Stimulated activated naive CD8-positive, alpha-beta T cell treated with anti-CD3 and anti-CD28 coated beads, Interleukin-15, amount 100 ng/mL, for 72 hours (primary cell): ENCODE data around the gene CALCOCO1.
A peak's percentile ranks its signal among the peaks of the same experiment; 100 is the strongest.

ENCODE experiments used
- ATAC-seq: fragments of 150-1000 bp; cut with Tn5 transposase; 2 replicates; pipeline ENCODE4 v1.10.0; 2021; ENCODE audit warnings: mild to moderate bottlenecking, moderate library complexity
- DNase-seq, 2 donors: peaks; one replicate each; pipeline ENCODE4 v3.0.0; 2021 to 2022
- H3K27ac Mint-ChIP-seq, 2 donors: one replicate each; pipeline ENCODE4 v1.8.0; 2022; ENCODE audit warnings: mild to moderate bottlenecking in 2 of 2, mixed read lengths in 2 of 2, moderate library complexity in 2 of 2
- H3K27me3 Mint-ChIP-seq: one replicate; pipeline ENCODE4 v1.8.0; 2022; ENCODE audit warnings: mixed read lengths
- H3K4me1 Mint-ChIP-seq: one replicate; pipeline ENCODE4 v1.8.0; 2022; ENCODE audit warnings: mild to moderate bottlenecking, mixed read lengths
- H3K4me3 Mint-ChIP-seq, 2 donors: one replicate each; pipeline ENCODE4 v1.8.0; 2022; ENCODE audit warnings: mild to moderate bottlenecking in 2 of 2, mixed read lengths in 2 of 2, moderate library complexity in 1 of 2
- H3K9me3 Mint-ChIP-seq, 2 donors: one replicate each; pipeline ENCODE4 v1.8.0; 2022; ENCODE audit warnings: mixed read lengths in 2 of 2

The CALCOCO1 gene

DNA sequence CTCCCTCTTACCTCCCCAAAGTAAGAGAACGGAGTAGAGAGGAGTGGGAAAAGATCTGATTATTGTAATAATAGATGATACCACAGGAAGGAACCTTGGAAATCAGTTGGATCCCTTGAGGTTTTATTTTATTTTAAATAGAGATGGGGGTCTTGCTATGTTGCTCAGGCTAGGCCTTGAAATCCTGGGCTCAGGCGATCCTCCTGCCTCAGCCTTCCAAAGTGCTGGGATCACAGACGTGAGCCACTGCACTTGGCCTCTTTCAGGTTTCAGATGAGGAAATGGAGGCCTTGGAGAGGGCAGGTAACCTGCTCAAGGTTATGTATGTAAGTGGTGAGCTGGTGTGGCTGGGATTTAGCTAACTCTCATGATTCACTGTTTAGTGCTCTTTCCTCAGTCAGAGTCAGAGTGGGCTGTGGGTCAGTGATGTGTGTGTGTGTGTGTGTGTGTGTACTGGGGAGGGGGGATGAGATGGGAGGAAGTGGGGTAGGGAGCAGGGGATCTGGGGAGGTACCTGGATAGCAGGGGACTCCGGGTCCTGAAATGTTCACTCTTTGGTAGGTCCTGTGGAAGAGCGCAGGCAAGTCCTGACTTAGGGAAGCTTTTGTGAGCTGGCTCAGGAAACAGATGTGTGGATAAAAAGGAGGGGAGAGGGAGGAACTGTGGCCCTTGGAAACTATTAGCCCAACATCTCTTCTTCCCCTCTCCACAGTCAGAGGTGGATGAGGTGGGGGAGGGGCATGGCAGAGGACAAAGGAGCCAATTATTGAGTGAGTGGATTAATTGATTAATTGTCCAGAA is 29.2 kb upstream of the CALCOCO1 start:
- H3K27me3 Mint-ChIP-seq: peaks cover 48% of the 10 kb centered on the region
- H3K27ac Mint-ChIP-seq: no peak overlapping the region
- no peaks in the 10 kb centered on the region for H3K9me3 Mint-ChIP-seq
- H3K4me1 Mint-ChIP-seq: peaks cover 31% of the 10 kb centered on the region
- peak overlapping the region; percentile 57 to 64 for H3K4me3 Mint-ChIP-seq
- DNase-seq (no peak), ATAC-seq (no peak)

DNA sequence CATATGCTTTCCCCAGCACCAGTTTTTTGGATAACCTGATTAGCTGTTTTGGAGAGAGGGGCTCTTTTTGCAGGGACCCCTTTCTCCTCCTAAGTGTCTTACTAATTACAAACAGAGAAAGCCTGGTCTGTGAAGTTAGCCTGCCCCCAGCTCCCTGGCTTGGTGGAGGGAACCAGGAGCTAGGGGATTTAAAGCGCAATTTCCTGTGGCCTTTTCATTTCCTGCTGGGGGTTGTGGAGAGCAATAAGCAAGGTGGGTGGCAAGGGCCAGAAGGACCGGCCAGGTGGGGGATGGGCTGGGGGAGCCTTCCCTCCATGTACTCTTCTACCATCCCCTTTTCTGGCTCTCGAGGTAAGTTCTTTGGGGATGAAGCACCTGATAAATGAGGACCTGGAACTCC is 28.6 kb upstream of the CALCOCO1 start:
- peak overlapping the region in 1 of 2 donors; percentile 64 for H3K4me3 Mint-ChIP-seq
- ATAC-seq (no peak), DNase-seq (no peak)
- no peak overlapping the region for H3K27ac Mint-ChIP-seq
- H3K4me1 Mint-ChIP-seq: peaks cover 31% of the 10 kb centered on the region
- peaks cover 42% of the 10 kb centered on the region for H3K27me3 Mint-ChIP-seq
- no peaks in the 10 kb centered on the region for H3K9me3 Mint-ChIP-seq

GRCh38 chr12:53755451-53755891 is 28.2 kb upstream of the CALCOCO1 start:
- ATAC-seq: no peak

DNA sequence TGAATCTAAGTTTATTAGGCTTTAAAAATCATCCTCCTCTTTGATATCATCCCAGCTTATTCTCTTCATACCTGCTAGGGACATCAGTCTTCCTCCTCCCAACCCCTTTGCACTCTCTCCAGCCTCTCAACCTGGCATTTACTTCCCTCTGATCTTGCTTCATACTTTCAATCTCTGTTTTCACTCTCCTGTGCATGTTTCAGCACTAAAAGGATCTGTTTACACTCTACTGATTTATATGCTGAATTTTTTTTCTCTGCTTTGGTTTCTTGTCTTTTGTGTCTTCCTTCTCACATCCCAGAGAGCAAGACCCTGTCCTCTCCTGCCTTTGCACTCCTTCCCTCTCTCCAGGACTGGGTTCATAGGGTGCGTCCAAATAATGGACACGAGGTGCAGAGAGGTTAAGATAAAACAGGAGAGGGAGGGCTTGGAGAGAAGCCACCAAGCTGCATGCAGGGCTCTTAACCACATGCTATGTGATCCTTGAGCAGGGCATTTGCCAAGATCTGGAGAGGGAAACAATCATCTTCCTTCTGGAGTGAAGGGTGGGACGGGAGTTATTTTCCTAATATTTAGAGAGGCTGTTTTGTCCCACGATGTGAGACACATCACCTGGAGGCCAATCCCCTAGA is 27.5 kb upstream of the CALCOCO1 start:
- ATAC-seq (no peak), DNase-seq (no peak)
- Mint-ChIP-seq H3K4me1 (peaks cover 31% of the 10 kb centered on the region), H3K4me3 (no peak overlapping the region), H3K27me3 (peaks cover 31% of the 10 kb centered on the region), H3K9me3 (no peaks in the 10 kb centered on the region), H3K27ac (no peak overlapping the region)

More at GRCh38 chr12:53755451-53755891, 28.2 kb upstream of the CALCOCO1 start:
- H3K27me3 Mint-ChIP-seq: peaks cover 38% of the 10 kb centered on the region
- peak overlapping the region in 1 of 2 donors; percentile 64 for H3K4me3 Mint-ChIP-seq
- peaks cover 31% of the 10 kb centered on the region for H3K4me1 Mint-ChIP-seq
- H3K9me3 Mint-ChIP-seq: no peaks in the 10 kb centered on the region
- H3K27ac Mint-ChIP-seq: no peak overlapping the region
- no peak for DNase-seq

DNA sequence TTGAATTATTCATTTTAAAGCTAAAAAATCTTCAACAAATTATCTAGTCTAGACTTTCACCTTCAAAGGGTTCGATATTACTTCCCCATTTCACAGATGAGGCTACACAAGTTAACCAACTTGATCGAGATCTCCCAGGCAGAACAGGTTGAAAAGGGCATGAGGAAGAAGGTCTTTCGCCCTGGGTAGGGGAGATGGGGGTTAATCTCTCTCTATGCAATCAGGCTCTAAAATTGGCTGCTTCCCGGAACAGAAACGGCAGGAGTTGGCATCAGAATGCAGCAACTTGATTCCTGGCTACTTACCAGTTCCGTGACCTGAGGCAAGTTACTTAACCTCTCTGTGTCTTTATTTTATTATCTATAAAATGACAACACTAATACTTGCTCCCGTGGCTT is 26.9 kb upstream of the CALCOCO1 start:
- no peaks in the 10 kb centered on the region for H3K9me3 Mint-ChIP-seq
- peaks cover 25% of the 10 kb centered on the region for H3K27me3 Mint-ChIP-seq
- no peak overlapping the region for H3K4me3 Mint-ChIP-seq
- DNase-seq (no peak), ATAC-seq (no peak)
- no peak overlapping the region for H3K27ac Mint-ChIP-seq
- peaks cover 31% of the 10 kb centered on the region for H3K4me1 Mint-ChIP-seq

DNA sequence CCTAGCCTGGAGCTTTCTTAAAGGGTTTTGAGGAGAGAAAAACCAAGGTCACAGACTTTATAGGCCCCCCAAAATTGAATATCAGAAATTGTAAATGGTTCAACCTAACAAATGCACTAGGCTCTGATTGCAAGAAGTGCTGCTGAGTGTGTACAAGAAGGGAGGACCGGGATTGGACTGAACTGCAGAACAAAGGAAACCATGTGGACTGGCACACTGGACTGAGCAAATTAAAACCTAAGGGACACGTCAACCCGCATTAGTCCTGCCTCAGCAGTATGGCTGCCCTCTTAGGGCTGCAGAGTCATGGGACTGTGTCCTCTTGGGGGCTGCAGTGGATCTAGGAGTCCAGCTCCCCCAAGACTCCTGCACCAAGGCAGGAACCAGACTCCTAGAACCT is 25.4 kb upstream of the CALCOCO1 start:
- no peak overlapping the region for H3K27ac Mint-ChIP-seq
- no peak for DNase-seq
- H3K27me3 Mint-ChIP-seq: peaks cover 10% of the 10 kb centered on the region

GRCh38 chr12:53752192-53752601 is 24.9 kb upstream of the CALCOCO1 start:
- DNase-seq: no peak
- Mint-ChIP-seq H3K27me3 (peaks cover 8% of the 10 kb centered on the region), H3K27ac (no peak overlapping the region), H3K4me1 (peaks cover 20% of the 10 kb centered on the region), H3K4me3 (no peak overlapping the region), H3K9me3 (no peaks in the 10 kb centered on the region)
- no peak for ATAC-seq

More for the DNA sequence above, 25.4 kb upstream of the CALCOCO1 start:
- H3K9me3 Mint-ChIP-seq: no peaks in the 10 kb centered on the region
- no peak overlapping the region for H3K4me3 Mint-ChIP-seq
- peaks cover 22% of the 10 kb centered on the region for H3K4me1 Mint-ChIP-seq
- ATAC-seq: no peak

DNA sequence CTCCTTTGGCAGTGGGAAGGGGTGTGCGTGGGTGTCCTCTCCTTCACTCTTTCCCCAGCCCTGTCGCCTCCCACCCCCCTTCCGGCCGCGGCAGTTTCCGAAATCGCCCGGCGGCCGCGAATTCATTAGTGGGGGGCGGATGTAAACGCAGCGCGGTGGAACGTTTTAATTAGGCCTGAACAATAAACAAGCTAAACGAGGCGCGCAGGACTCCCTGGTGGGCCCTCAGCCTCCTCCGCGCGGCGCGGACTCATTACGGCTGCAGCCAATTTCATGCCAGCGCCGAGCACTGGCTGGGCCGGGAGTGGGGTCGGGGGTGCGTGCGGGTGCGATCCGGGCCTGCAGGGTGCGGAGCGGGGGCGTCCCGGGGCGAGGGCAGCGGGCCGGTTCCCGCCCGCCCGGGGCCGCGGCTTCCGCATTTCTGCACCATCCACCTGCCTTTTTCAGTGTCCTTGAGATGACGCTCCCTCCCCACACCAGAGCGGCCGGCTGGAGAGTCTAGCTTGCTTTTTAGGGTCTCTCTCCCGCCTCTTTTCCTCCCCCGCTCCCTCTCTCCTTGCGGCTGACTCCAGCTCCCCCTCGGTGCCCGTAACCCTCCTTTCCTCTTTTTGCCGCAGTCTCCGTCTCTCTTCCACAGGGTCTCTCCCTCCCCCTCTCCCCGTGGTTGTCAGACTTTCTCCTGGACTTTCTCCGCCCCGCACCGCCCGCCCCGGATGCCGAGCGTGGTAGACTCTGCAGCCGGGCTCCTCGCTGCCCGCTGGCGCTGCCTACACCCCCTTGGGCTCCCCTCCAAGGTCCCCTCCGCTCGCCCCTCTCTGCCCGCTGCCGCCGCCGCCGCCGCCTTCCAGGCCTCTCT is 24.3 kb upstream of the CALCOCO1 start, which contains the start of gene CISTR:
CISTR (minus strand) TSS at position 644 of the 856 bp plus-strand sequence.
- DNase-seq: peak; percentile 35 to 38
- Mint-ChIP-seq H3K27ac (peak within 1 kb of the TSS; percentile 22 to 45), H3K4me1 (peaks cover 13% of the 10 kb centered on the region), H3K9me3 (no peaks in the 10 kb centered on the region), H3K4me3 (peak within 1 kb of the TSS; percentile 58 to 68), H3K27me3 (peaks cover 8% of the 10 kb centered on the region)
- ATAC-seq: peak; percentile 62

GRCh38 chr12:53750812-53751335 is 23.6 kb upstream of the CALCOCO1 start:
- H3K27ac Mint-ChIP-seq: no peak overlapping the region
- peaks cover 5% of the 10 kb centered on the region for H3K27me3 Mint-ChIP-seq
- DNase-seq (no peak), ATAC-seq (peak; percentile 50)
- H3K4me3 Mint-ChIP-seq: peak overlapping the region; percentile 58 to 68
- H3K9me3 Mint-ChIP-seq: no peaks in the 10 kb centered on the region
- H3K4me1 Mint-ChIP-seq: peaks cover 12% of the 10 kb centered on the region

GRCh38 chr12:53749986-53750811 is 22.9 kb upstream of the CALCOCO1 start:
- ATAC-seq (no peak), DNase-seq (no peak)
- no peaks in the 10 kb centered on the region for H3K27me3 Mint-ChIP-seq
- H3K4me3 Mint-ChIP-seq: peak overlapping the region in 1 of 2 donors; percentile 68
- H3K27ac Mint-ChIP-seq: no peak overlapping the region
- peaks cover 6% of the 10 kb centered on the region for H3K4me1 Mint-ChIP-seq
- no peaks in the 10 kb centered on the region for H3K9me3 Mint-ChIP-seq

DNA sequence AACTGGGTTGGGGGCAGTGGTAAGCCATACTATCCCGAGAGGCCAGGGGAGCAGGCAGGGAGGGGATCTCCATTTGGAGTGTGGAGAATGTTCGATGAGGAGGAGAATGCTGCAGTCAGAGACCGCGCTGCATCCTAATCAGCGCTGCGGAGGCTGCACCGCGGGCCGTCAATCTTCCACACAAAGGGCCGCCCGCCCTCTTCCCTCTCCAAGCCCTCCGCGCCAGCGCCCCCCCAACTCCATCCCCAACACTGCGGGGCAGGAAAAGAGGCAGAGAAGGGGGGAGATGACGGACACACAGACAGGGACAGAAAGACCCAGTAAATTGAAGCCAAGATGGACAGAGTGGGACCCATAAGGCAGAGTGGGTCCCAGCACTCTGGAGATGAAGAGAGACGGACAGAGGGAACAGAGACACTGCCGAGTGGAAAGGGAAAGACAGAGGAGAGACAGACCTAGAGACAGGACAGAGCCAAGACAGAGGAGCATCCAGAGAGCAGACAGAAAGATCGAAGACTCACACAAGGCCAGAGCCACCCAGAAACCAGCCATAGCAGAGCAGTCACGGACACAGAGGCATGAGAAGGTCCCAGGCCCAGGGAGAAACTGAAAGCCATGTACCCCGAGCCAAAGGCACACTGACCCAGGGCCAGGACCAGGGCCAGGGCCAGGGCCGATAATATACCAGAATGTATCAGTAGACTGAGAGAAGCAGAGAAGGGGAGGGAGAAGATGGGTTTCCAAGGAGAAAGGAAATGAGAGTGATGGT is 21.0 kb upstream of the CALCOCO1 start:
- Mint-ChIP-seq H3K9me3 (no peaks in the 10 kb centered on the region), H3K27me3 (no peaks in the 10 kb centered on the region), H3K4me3 (no peak overlapping the region), H3K4me1 (peaks cover 10% of the 10 kb centered on the region), H3K27ac (no peak overlapping the region)
- DNase-seq (no peak), ATAC-seq (no peak)

DNA sequence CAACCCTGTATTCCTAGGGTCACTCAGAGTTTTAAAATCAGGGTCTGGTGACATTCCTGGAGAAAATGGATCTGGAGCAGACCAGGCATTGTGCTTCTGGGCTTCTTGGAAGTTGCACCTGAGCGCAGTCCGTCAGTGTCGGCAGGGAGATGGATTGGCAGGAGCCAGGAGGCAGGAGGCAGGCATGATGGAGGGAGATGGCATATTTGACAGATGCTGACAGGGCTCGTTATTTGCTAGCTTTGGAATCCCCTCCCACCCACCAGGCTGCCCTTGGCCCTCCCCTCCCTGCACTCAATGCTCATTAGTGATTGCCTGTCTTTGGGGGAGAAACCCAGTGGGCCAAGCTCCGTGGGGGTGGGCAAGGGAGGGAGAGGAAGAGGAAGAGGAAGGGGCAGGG is 19.8 kb upstream of the CALCOCO1 start:
- no peak overlapping the region for H3K27ac Mint-ChIP-seq
- ATAC-seq (no peak), DNase-seq (peak in 1 of 2 donors; percentile 26)
- peaks cover 16% of the 10 kb centered on the region for H3K4me1 Mint-ChIP-seq
- H3K4me3 Mint-ChIP-seq: no peak overlapping the region
- H3K27me3 Mint-ChIP-seq: no peaks in the 10 kb centered on the region
- H3K9me3 Mint-ChIP-seq: no peaks in the 10 kb centered on the region

- Mint-ChIP-seq H3K4me1 (peaks cover 16% of the 10 kb centered on the region), H3K4me3 (no peak overlapping the region), H3K27ac (no peak overlapping the region), H3K9me3 (no peaks in the 10 kb centered on the region), H3K27me3 (no peaks in the 10 kb centered on the region)
- peak; percentile 70 for ATAC-seq
- peak; percentile 82 to 83 for DNase-seq
Measured at GRCh38 chr12:53746592-53747092, 19.4 kb upstream of the CALCOCO1 start.

GRCh38 chr12:53744751-53745150 is 17.5 kb upstream of the CALCOCO1 start:
- DNase-seq: no peak
- Mint-ChIP-seq H3K27ac (no peak overlapping the region), H3K27me3 (no peaks in the 10 kb centered on the region), H3K9me3 (no peaks in the 10 kb centered on the region), H3K4me3 (no peak overlapping the region), H3K4me1 (peaks cover 16% of the 10 kb centered on the region)
- no peak for ATAC-seq
